Suprapubic skin (tissue), 4 donors: ENCODE measurements around the gene PXYLP1. TPM values are rescaled to one million over a fixed set of nuclear protein-coding genes. Genes with fewer than 3 reads are reported as not detected.

Experiments used
- DNase-seq, 2 donors: peaks; one replicate each; pipeline ENCODE4 v3.0.0-alpha.2; 2019; ENCODE audit warnings: low spot score in 2 of 2
- H3K27ac ChIP-seq: fragments of 200-600 bp; sonication (generic); one replicate; pipeline ENCODE4 v1.5.1; 2019
- H3K27me3 ChIP-seq: fragments of 200-600 bp; sonication (generic); one replicate; pipeline ENCODE4 v1.5.1; 2019
- H3K36me3 ChIP-seq: fragments of 200-600 bp; sonication (generic); one replicate; pipeline ENCODE4 v1.5.1; 2019
- H3K4me1 ChIP-seq: fragments of 200-600 bp; sonication (generic); one replicate; pipeline ENCODE4 v1.5.1; 2019
- H3K4me3 ChIP-seq: fragments of 200-600 bp; sonication (generic); one replicate; pipeline ENCODE4 v1.5.1; 2019; ENCODE audit warnings: mild to moderate bottlenecking
- H3K9me3 ChIP-seq: fragments of 200-600 bp; sonication (generic); one replicate; pipeline ENCODE4 v1.5.1; 2019
- EP300 ChIP-seq: sonication (generic); formaldehyde crosslinking; IDR thresholded peaks from one replicate; pipeline ENCODE4 v1.6.1; 2017; ENCODE audit warnings: antibody characterized with exemption
- POLR2A ChIP-seq, 2 donors: fragments of 450-650 bp; IDR thresholded peaks; one replicate each; pipeline ENCODE4 v1.6.1; 2017; ENCODE audit warnings: antibody characterized with exemption in 2 of 2, mild to moderate bottlenecking in 2 of 2, moderate library complexity in 2 of 2
- POLR2AphosphoS5 ChIP-seq, 3 donors: sonication (generic); formaldehyde crosslinking; IDR thresholded peaks; one replicate each; pipeline ENCODE4 v1.6.1; 2017; ENCODE audit warnings: antibody characterized with exemption in 3 of 3
- WGBS: methylation state at CpG from one replicate; pipeline ENCODE4 v1.1.5; 2018; 5-methylcytosine and 5-hydroxymethylcytosine counted together
- total RNA-seq, 4 donors: library from RNA; depleted of rRNA; stranded (reverse); fragments of >200 nt; gene quantifications; one replicate each; pipeline ENCODE4 v1.1.0, GENCODE V29; 2016
- TF ChIP-seq, protein P1 (sequence below), 2 donors: fragments of 200-600 bp in 1 of 2; fragments of 450-650 bp in 1 of 2; sonication (generic) in 1 of 2; IDR thresholded peaks; one replicate each; pipeline ENCODE4 v1.5.1; 2016 to 2019; ENCODE audit warnings: antibody characterized with exemption in 2 of 2, mild to moderate bottlenecking in 1 of 2, moderate library complexity in 1 of 2

Gene PXYLP1
- total RNA-seq, 4 donors from 2014 or later: 6.7 to 11.8 (median 9.5) TPM

DNA sequence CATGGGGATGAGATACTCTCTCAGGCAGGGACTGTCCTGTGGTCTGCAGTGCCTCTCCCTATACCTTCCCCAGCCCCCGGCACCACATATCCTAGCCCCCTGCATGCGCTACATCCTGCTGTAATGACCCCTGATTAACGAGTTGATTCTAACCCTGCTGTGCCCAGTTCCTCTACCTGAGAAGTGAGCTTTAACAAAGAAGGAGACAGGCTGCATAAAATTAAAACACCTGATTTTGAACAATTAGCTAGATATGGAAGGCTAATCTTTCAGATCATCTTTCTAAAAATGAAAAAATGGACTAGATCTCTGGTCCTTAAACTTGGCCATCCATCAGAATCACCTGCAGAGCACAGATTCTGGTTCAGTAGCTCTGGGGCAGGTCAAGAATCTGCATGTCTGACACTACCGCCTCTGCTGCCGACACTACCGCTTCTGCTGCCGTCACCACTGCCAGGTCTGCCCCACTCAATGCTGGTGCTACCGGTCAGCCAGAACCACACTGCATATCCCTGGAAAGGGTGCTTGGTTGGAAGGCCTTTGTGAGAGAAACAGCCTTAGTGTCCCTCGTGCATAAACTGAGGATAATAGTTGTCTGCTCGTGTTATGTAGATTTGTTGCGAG lies 103.1 kb downstream of the PXYLP1 start:
- TF ChIP-seq POLR2A (IDR thresholded peaks at IDR 0.05) (no peak), EP300 (no peak), POLR2AphosphoS5 (IDR thresholded peaks at IDR 0.05) (no peak)
- TF ChIP-seq, protein P1, sequence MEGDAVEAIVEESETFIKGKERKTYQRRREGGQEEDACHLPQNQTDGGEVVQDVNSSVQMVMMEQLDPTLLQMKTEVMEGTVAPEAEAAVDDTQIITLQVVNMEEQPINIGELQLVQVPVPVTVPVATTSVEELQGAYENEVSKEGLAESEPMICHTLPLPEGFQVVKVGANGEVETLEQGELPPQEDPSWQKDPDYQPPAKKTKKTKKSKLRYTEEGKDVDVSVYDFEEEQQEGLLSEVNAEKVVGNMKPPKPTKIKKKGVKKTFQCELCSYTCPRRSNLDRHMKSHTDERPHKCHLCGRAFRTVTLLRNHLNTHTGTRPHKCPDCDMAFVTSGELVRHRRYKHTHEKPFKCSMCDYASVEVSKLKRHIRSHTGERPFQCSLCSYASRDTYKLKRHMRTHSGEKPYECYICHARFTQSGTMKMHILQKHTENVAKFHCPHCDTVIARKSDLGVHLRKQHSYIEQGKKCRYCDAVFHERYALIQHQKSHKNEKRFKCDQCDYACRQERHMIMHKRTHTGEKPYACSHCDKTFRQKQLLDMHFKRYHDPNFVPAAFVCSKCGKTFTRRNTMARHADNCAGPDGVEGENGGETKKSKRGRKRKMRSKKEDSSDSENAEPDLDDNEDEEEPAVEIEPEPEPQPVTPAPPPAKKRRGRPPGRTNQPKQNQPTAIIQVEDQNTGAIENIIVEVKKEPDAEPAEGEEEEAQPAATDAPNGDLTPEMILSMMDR (IDR thresholded peaks at IDR 0.05): no peak
- H3K4me3 ChIP-seq: no peak overlapping the region
- no peak for DNase-seq
- 93% methylated on average over 11 of the region's 11 CpGs for WGBS
- no peaks in the 10 kb centered on the region for H3K27me3 ChIP-seq
- H3K36me3 ChIP-seq: no peaks in the 10 kb centered on the region
- no peaks in the 10 kb centered on the region for H3K9me3 ChIP-seq
- H3K4me1 ChIP-seq: peaks cover 10% of the 10 kb centered on the region
- H3K27ac ChIP-seq: no peak overlapping the region

DNA sequence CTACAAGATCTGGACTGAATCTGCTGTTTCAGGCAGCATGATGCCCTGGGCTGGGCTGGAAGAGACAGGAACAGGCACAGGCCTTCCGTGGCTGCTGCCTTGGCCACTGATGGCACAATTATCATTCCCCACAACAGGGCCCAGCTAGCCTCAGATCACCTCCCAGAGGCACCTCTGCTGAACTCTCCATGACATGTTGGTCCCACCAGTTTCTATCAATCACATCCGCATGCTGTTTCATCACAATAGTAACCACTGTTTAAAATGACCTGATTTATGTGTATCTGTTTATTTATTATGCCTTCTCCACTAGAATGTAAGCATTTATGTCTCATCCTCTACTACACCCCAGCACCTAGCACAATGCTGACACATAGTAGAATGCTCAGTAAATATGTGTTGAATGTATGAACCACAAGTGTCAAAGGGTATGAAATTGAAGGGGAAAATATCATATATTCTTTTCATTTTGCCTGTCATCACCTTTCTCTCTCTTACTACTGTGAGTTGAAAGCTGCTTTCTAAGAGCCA lies 104.0 kb downstream of the PXYLP1 start:
- no peak overlapping the region for H3K27ac ChIP-seq
- H3K27me3 ChIP-seq: no peaks in the 10 kb centered on the region
- no peak overlapping the region for H3K4me3 ChIP-seq
- WGBS: 69% methylated on average over 2 of the region's 2 CpGs
- no peak for DNase-seq
- no peaks in the 10 kb centered on the region for H3K9me3 ChIP-seq
- peaks cover 10% of the 10 kb centered on the region for H3K4me1 ChIP-seq
- no peaks in the 10 kb centered on the region for H3K36me3 ChIP-seq
- TF ChIP-seq POLR2AphosphoS5 (IDR thresholded peaks at IDR 0.05) (no peak), POLR2A (IDR thresholded peaks at IDR 0.05) (no peak), EP300 (no peak)
- TF ChIP-seq, protein P1 (IDR thresholded peaks at IDR 0.05): no peak

DNA sequence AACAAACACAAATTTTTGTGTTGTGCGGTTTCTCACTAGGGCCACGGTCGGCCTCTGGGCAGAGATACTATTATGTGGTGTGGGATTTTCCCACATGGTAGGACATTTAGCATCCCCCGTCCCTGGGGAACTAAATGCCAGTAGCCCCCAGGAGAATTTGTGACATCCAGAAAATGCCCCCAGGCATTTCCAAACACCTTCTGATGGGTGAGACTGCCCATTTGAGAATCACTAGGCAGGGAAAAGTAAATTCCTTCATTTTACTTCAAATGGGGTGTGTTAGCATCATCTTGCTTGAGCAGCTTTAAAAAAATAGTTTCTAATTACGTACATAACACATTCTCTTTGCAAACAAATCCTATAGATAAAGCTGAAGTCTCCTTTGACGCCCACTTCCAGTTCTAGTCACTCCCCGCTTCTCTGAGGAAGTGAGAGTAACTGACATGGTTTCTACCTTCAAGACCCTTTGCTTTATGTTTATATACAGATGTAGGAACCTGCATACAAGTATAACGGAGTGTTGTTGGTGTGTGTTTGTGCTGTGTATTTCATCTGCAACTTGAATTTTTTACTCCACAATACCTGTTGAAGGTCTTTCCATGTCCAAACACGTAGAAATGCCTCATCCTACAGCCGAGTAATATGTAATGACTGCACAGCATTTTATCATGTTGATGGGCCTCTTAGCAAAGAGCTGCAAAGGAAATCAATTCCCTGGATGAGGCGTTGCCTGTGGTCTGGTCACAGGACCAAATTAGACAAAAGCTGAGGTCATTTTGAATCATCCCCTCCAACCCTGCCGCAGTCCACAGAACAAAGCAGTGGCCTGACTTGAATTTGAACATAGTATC lies 105.3 kb downstream of the PXYLP1 start:
- Histone ChIP-seq H3K27me3 (no peaks in the 10 kb centered on the region), H3K9me3 (no peaks in the 10 kb centered on the region), H3K4me3 (no peak overlapping the region), H3K4me1 (peaks cover 6% of the 10 kb centered on the region), H3K27ac (no peak overlapping the region), H3K36me3 (no peaks in the 10 kb centered on the region)
- WGBS: 83% methylated on average over 12 of the region's 12 CpGs
- TF ChIP-seq POLR2A (IDR thresholded peaks at IDR 0.05) (no peak), POLR2AphosphoS5 (IDR thresholded peaks at IDR 0.05) (no peak), EP300 (no peak)
- TF ChIP-seq, protein P1 (IDR thresholded peaks at IDR 0.05): no peak
- no peak for DNase-seq

- H3K4me1 ChIP-seq: peaks cover under 1% of the 10 kb centered on the region
- no peaks in the 10 kb centered on the region for H3K36me3 ChIP-seq
- no peak overlapping the region for H3K4me3 ChIP-seq
- H3K27me3 ChIP-seq: no peaks in the 10 kb centered on the region
- H3K9me3 ChIP-seq: no peaks in the 10 kb centered on the region
- H3K27ac ChIP-seq: no peak overlapping the region
- WGBS: 100% methylated on average over 1 of the region's 1 CpG
- TF ChIP-seq EP300 (no peak), POLR2A (IDR thresholded peaks at IDR 0.05) (no peak), POLR2AphosphoS5 (IDR thresholded peaks at IDR 0.05) (no peak)
- TF ChIP-seq, protein P1 (IDR thresholded peaks at IDR 0.05): no peak
- no peak for DNase-seq
Observed at GRCh38 chr3:141337523-141337854, 105.9 kb downstream of the PXYLP1 start.

- H3K27me3 ChIP-seq: no peaks in the 10 kb centered on the region
- H3K4me1 ChIP-seq: no peaks in the 10 kb centered on the region
- H3K9me3 ChIP-seq: no peaks in the 10 kb centered on the region
- no peak for DNase-seq
- H3K27ac ChIP-seq: no peak overlapping the region
- 93% methylated on average over 2 of the region's 2 CpGs for WGBS
- H3K4me3 ChIP-seq: no peak overlapping the region
- TF ChIP-seq EP300 (no peak), POLR2AphosphoS5 (IDR thresholded peaks at IDR 0.05) (no peak), POLR2A (IDR thresholded peaks at IDR 0.05) (no peak)
- TF ChIP-seq, protein P1 (IDR thresholded peaks at IDR 0.05): no peak
- no peaks in the 10 kb centered on the region for H3K36me3 ChIP-seq
Observed at GRCh38 chr3:141337991-141338390, 106.4 kb downstream of the PXYLP1 start.
